ENCODE results near the gene PAX6.

- TF ChIP-seq REST (IDR thresholded peaks at IDR 0.05; ENCODE audit: insufficient read depth in 1 of 2, low read depth in 2 of 2, low read length in 2 of 2) (no peak), TAF1 (IDR thresholded peaks at IDR 0.05; ENCODE audit: borderline replicate concordance, insufficient read depth, low read length) (0 out of 2 replicates have a peak, but pooled peaks have one; percentile 29), POLR2AphosphoS5 (IDR thresholded peaks at IDR 0.05; ENCODE audit: low read depth, low read length) (no peak)
Observed at GRCh38 chr11:31810779-31811647, at the start of gene PAX6.
